ENCODE results near the gene RIPOR1.
A peak's percentile ranks its signal among the peaks of the same experiment; 100 is the strongest.

The RIPOR1 gene

DNA sequence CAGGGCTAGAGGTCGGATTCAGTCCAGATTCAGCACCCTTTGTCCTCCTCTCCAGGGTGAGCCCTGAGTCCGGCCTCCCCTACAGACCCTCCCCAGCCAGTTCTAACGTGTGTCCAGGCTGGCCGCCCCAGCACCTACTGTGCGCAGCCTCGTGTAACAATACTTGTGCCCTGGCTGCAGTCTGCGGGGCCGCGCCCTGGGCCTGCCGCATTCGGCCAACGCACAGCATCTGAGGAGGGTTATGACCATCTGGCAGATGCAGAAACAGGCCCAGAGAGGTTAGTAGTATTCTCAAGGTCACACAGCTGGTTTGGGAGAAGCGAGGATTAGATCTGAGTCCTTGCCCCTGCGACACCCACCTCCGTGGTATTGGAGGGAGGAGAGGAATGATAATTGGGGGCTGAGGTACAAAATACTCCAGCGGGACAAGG is 968 bp downstream of the RIPOR1 start:
- Histone ChIP-seq H3K4me1 (ENCODE audit: control insufficient read depth, low read length) (peaks cover 59% of the 10 kb centered on the region), H3K79me2 (ENCODE audit: control insufficient read depth, low read length) (peaks cover 8% of the 10 kb centered on the region), H3K4me2 (ENCODE audit: low read length) (peak overlapping the region; percentile 98), H3K27ac (ENCODE audit: low read depth, low read length) (peak overlapping the region; percentile 89), H3K4me3 (ENCODE audit: low read length) (peak overlapping the region; percentile 85), H3K9me3 (ENCODE audit: control insufficient read depth, insufficient read depth, low read length) (no peaks in the 10 kb centered on the region), H3F3A (ENCODE audit: control insufficient read depth, insufficient read depth) (peaks cover 15% of the 10 kb centered on the region), H3K36me3 (ENCODE audit: control insufficient read depth, low read length) (no peaks in the 10 kb centered on the region), H3K9me2 (replicated peaks; ENCODE audit: control insufficient read depth, low read length) (no peaks in the 10 kb centered on the region), H4K20me1 (ENCODE audit: control insufficient read depth, insufficient read depth, low read depth, low read length) (0 out of 2 replicates have a peak, but pooled peaks cover 4% of the 10 kb centered on the region), H3K27me3 (ENCODE audit: control insufficient read depth, low read length) (peaks cover 9% of the 10 kb centered on the region)
- TF ChIP-seq, protein P1, sequence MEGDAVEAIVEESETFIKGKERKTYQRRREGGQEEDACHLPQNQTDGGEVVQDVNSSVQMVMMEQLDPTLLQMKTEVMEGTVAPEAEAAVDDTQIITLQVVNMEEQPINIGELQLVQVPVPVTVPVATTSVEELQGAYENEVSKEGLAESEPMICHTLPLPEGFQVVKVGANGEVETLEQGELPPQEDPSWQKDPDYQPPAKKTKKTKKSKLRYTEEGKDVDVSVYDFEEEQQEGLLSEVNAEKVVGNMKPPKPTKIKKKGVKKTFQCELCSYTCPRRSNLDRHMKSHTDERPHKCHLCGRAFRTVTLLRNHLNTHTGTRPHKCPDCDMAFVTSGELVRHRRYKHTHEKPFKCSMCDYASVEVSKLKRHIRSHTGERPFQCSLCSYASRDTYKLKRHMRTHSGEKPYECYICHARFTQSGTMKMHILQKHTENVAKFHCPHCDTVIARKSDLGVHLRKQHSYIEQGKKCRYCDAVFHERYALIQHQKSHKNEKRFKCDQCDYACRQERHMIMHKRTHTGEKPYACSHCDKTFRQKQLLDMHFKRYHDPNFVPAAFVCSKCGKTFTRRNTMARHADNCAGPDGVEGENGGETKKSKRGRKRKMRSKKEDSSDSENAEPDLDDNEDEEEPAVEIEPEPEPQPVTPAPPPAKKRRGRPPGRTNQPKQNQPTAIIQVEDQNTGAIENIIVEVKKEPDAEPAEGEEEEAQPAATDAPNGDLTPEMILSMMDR (IDR thresholded peaks at IDR 0.05; ENCODE audit: low read depth, low read length, poor library complexity, severe bottlenecking): no peak
- TF ChIP-seq EZH2phosphoT487 (IDR thresholded peaks at IDR 0.05; ENCODE audit: borderline replicate concordance, low read length): 0 out of 2 replicates have a peak, but pooled peaks have one; percentile 25

DNA sequence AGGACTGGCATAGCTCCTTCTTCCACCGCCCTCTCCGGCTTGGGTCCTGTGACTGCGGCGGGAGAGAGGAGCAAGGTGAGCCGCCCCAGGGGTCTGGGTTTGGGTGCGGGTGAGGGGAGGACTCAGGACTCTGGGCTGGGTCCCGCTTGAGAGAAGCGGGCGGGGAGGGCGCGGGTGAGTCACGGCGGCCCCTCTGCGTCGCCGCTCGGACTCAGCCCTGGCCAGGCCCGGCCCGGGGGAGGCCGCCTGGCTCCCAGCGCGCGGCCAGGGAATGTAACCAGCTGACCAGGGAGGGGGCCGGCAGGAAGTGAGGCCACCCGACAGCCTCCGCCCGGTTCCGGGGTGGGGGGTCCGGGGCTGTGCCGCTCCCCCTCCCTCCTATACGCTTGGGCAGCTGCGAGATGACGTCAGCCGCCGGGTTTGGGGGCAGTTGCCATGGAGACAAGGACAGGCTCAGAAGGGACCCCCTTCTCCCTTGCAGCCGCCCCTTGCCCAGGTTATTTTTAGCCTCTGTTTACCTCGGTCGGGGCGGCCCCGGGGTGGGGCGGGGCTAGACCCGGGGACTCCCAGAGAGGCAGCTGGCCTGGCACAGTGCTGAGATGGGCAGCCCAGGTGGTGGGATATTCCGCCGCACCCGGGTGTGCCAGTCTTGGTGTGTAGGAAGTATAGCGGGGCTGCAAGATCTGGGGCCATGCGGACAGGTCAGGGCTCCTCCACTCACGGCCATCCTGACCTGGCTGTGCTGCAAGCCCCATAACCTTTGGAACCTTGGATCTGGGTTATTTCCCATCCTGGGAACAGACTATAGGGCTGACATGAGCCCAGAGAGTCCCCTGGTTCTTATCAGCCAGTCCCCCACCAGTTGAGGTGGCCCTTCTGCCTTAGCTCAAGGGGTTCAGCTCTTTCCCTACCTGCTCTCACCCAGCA is 1.6 kb downstream of the RIPOR1 start:
- H3K4me1 ChIP-seq (ENCODE audit: control insufficient read depth, low read length): peaks cover 59% of the 10 kb centered on the region
- no peak for TF ChIP-seq EZH2phosphoT487 (IDR thresholded peaks at IDR 0.05; ENCODE audit: borderline replicate concordance, low read length)
- TF ChIP-seq, protein P1 (IDR thresholded peaks at IDR 0.05; ENCODE audit: low read depth, low read length, poor library complexity, severe bottlenecking): no peak
- peaks cover 17% of the 10 kb centered on the region for H3F3A ChIP-seq (ENCODE audit: control insufficient read depth, insufficient read depth)
- peak overlapping the region; percentile 85 for H3K4me3 ChIP-seq (ENCODE audit: low read length)
- H3K9me2 ChIP-seq (replicated peaks; ENCODE audit: control insufficient read depth, low read length): no peaks in the 10 kb centered on the region
- H3K27me3 ChIP-seq (ENCODE audit: control insufficient read depth, low read length): peaks cover 9% of the 10 kb centered on the region
- H3K79me2 ChIP-seq (ENCODE audit: control insufficient read depth, low read length): peaks cover 8% of the 10 kb centered on the region
- H3K36me3 ChIP-seq (ENCODE audit: control insufficient read depth, low read length): no peaks in the 10 kb centered on the region
- H3K27ac ChIP-seq (ENCODE audit: low read depth, low read length): peak overlapping the region; percentile 89
- H4K20me1 ChIP-seq (ENCODE audit: control insufficient read depth, insufficient read depth, low read depth, low read length): 0 out of 2 replicates have a peak, but pooled peaks cover 4% of the 10 kb centered on the region
- peak overlapping the region; percentile 98 for H3K4me2 ChIP-seq (ENCODE audit: low read length)
- H3K9me3 ChIP-seq (ENCODE audit: control insufficient read depth, insufficient read depth, low read length): no peaks in the 10 kb centered on the region

DNA sequence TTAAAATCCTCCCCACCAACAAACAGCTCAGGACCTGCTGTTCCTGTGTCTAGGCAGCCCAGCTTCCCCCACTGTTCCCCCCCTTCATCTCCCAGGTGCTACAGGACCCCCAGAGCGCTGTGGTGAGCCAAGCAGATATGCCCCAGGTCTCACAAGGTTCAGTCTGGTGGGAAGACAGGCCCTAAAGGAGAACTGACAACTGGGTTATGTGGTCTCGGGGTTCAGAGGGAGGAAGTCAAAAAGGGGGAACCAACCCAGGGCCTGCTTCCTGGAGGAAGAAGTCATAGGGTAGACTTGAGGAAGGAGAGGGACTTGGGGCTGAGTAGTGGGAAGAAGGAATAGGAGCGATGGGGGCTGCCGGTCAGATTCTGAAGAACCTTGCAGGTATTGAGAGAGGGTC is 2.6 kb downstream of the RIPOR1 start:
- Histone ChIP-seq H3K36me3 (ENCODE audit: control insufficient read depth, low read length) (no peaks in the 10 kb centered on the region), H3F3A (ENCODE audit: control insufficient read depth, insufficient read depth) (peaks cover 17% of the 10 kb centered on the region), H3K4me3 (ENCODE audit: low read length) (peak overlapping the region; percentile 85), H3K27ac (ENCODE audit: low read depth, low read length) (peak overlapping the region; percentile 89), H3K27me3 (ENCODE audit: control insufficient read depth, low read length) (peaks cover 9% of the 10 kb centered on the region), H3K9me2 (replicated peaks; ENCODE audit: control insufficient read depth, low read length) (no peaks in the 10 kb centered on the region), H4K20me1 (ENCODE audit: control insufficient read depth, insufficient read depth, low read depth, low read length) (0 out of 2 replicates have a peak, but pooled peaks cover 4% of the 10 kb centered on the region), H3K9me3 (ENCODE audit: control insufficient read depth, insufficient read depth, low read length) (no peaks in the 10 kb centered on the region), H3K4me2 (ENCODE audit: low read length) (peak overlapping the region; percentile 98), H3K4me1 (ENCODE audit: control insufficient read depth, low read length) (peaks cover 59% of the 10 kb centered on the region), H3K79me2 (ENCODE audit: control insufficient read depth, low read length) (peaks cover 8% of the 10 kb centered on the region)
- TF ChIP-seq, protein P1 (IDR thresholded peaks at IDR 0.05; ENCODE audit: low read depth, low read length, poor library complexity, severe bottlenecking): no peak
- TF ChIP-seq EZH2phosphoT487 (IDR thresholded peaks at IDR 0.05; ENCODE audit: borderline replicate concordance, low read length): no peak
